ENCODE measurements around the gene PCGF3.

The PCGF3 gene, protein sequence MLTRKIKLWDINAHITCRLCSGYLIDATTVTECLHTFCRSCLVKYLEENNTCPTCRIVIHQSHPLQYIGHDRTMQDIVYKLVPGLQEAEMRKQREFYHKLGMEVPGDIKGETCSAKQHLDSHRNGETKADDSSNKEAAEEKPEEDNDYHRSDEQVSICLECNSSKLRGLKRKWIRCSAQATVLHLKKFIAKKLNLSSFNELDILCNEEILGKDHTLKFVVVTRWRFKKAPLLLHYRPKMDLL

GRCh38 chr4:705278-706082 is at the start of gene PCGF3:
Gene PCGF3, plus strand, starts transcription at chr4:705832. Its CDS starts 27,849 bp downstream, at chr4:733681.
- peak; percentile 56 for DNase-seq

DNA sequence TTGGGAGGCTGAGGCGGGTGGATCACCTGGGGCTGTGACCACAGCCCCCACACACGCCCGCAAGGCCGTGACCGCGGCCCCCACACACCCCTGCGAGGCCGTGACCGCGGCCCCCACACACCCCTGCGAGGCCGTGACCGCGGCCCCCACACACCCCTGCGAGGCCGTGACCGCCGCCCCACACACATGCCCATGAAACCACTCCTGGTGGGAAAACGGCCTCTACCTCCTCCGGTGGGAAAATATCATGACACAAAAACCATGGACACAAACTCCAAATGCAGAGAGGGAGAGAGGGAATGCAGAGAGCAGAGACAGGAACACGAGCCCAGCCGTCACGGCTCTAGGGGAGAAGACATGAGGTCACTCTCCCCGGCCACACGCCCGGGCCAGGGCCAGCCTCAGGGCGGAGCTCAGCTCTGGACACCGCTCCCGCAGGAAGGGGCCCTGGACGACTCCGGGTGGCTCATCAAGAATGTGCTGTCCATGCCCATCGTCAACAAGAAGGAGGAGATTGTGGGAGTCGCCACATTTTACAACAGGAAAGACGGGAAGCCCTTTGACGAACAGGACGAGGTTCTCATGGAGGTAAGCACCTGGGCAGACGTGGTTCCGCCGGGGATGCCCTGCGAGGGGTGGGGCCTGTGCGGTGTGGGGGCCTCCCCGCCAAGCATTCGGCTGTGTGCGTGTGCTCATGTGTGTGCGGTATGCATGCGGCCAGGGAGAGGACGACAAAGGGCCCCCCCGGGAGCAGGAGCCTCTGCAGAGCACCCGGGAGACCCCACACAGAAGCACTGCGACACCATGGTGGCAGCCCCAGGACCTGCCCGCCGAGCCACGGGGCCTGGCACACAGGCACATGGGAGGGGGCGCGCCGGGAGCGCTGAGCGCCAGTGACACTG is 48.9 kb upstream of the PCGF3 start:
- DNase-seq = no peak

- DNase-seq = no peak
Measured at GRCh38 chr4:657338-657833, 48.2 kb upstream of the PCGF3 start.

GRCh38 chr4:657834-658667 is 47.6 kb upstream of the PCGF3 start:
- no peak for DNase-seq

DNA sequence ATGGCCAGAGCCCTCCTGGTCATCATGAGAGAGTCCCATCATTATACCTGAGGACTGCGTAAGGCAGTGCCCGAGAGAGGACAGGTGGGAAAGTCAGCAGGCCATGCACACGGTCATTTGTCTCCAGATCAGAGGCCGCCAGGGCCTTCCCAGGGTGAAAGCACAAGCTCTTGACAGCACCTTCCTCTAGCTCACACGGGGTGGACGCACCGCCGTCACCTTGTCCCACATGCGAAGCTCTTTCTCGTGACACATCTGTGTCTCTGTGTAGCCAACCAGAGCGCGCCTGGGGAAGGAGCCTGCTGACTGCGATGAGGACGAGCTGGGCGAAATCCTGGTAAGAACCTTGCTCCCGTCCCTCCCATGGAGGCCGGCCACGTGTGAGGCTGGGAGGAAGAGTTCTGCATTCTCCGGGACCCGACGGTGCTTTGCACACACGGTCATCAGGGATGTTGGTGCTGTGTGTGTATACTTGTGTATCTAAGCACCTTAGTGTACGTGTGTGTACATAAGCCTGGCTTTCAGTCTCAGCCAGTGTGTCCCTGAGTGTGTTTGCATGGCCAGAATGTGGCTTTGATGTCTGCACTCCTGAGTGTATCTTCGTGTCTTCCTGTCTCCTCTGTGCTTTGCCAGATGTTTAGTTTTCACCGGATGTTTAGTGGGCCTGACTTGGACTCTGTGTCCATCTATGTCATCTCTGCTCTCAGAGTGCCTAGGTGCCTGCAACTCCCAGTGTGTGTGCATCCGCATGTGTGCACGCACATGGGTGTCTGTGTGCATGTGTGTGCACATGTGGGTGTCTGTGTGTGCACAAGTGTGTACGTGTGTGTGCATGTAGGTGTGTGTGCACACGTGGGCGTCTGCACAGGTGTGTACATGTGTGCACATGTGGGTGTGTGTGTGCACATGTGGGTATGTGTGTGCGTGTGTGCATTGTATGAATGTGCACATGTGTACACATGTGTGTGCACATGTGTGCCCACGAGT is 46.7 kb upstream of the PCGF3 start:
- no peak for DNase-seq

DNA sequence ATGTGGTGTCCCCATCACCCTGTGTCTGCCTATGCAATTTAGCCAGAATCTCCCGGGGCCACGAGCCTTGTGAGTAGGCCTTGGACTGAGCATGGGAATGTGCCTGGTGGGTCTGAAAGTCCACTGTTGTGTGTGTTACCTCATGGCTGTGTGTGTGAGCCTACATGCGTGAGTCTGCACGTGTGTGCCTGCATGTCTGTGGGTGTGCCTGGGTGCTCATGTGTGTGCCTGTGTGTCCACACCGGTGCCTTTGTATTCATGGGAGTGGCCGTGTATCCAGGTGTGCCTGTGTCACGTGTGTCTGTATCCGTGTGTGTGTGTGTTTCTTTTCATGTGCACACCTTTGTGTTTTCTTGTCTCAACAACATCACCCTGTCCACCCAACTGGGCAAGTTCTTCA is 45.8 kb upstream of the PCGF3 start:
- no peak for DNase-seq

DNA sequence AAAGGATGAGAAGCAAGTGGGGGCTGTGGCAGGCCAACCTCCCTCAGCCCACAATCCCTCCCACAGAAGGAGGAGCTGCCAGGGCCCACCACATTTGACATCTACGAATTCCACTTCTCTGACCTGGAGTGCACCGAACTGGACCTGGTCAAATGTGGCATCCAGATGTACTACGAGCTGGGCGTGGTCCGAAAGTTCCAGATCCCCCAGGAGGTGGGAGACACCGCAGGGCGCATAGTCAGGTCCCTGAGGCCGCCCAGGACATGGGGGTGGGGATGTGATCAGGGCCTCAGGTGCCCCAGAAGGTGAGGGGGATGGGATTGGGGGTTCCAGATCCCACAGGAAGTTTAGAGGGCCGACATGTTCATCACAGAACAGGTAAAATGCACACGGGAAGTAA is 45.2 kb upstream of the PCGF3 start:
- DNase-seq = no peak

DNA sequence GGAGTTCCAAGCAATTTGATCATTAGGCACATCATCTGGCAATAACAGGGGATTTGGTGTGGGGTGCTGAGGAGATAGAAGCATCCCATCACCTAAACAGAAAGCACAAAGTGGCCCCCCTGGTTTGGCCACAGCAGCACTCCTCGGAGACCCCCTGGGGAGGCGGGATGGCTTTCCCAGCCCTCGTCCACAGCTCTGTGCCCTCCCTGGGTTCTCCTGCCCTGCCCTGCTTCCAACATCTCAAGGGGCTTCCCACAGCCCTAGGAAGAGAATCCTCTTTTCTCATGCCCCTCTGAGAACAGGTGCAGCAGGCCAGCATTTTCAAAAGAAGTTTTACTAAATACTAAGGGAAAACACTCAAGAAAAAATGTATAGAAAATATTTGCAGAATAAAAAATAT is 44.4 kb upstream of the PCGF3 start:
- no peak for DNase-seq

DNA sequence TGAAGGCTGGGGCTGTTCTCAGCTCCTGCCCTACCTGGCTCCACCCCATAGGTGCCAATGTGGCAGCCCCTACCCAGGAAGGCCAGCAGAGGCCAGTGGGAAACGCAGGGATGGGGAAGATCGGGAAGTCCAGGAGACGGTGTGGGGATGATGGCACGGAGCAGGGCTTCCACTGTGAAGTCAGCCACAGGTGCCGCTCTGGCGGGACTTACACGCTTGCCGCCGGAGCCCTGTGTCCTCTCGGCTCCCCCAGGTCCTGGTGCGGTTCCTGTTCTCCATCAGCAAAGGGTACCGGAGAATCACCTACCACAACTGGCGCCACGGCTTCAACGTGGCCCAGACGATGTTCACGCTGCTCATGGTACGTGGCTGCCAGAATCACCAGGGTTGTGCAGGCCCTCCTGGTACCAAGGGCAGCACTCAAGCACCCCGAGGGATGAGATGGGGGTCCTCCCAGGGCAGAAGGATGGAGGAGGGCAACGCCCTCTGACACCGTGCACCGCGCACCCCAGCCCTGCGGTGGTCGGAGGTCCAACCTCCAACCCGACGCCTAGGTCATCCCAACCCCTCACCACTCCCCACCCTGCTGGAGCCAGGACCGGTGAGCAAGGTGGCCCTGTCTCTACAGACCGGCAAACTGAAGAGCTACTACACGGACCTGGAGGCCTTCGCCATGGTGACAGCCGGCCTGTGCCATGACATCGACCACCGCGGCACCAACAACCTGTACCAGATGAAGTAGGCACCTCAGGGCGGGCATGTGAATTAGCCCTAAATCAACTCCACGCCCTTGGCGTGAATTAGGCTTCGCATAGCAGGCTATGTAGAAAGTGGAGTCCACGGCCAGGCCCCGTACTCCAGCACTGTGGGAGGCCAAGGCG is 43.5 kb upstream of the PCGF3 start:
- DNase-seq = no peak

- no peak for DNase-seq
Measured at GRCh38 chr4:663046-663437, 42.6 kb upstream of the PCGF3 start.

- DNase-seq = peak; percentile 38
Measured at GRCh38 chr4:663438-664428, 41.9 kb upstream of the PCGF3 start.

- no peak for DNase-seq
Measured at GRCh38 chr4:664713-665231, 40.9 kb upstream of the PCGF3 start.

DNA sequence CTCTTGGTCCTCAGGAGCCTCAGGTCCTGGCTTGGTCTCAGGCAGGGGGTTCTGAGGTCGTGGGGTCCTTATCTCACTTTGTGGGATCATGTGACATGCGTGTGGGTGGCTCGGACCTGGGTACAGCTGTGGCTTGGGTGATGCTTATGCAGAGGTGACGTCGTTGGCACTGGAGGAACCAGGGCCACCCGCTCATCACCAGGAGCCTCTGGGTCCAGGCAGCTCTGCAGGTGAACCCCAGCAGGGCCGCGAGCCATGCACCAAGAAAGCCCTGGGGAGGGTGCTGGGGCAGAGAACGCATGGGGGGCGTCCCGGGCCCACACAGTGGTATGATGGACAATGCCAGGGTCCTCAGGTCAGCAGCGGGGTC is 40.3 kb upstream of the PCGF3 start:
- DNase-seq = no peak

DNA sequence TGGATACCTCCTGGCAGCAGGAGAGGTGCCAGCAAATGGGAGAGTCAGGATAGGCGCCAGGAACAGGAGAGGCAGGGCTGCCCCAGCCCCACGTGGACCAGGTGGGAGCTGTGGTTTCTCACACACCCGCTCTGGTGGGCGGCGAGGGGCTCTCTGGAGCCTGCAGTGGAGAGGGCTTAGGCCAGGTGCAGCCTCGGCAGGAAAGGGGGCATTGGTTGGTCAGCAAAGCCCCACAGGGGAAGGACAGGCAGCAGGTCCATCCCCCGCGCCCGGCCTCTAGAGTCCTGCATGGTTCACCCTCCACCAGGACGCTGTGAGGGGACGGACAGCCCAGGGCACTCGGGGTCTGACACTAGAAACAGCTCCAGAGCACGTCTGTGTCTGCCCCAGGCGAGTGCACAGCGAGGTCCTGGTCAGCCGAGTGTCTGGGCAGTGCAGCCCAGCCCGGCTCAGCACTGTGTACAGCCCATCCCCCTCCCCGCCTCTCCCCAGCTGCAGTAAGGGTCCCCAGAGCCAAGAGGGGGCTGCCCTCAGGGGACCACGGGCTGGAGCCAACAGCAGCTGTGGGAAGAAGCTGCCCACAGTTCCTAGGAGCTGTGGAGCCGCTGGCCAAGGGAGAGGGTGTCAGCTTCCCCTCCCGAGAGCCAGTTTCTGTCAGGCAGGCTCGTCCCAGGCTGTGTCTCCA is 39.7 kb upstream of the PCGF3 start:
- DNase-seq = no peak

- no peak for DNase-seq
Measured at GRCh38 chr4:666436-666810, 39.2 kb upstream of the PCGF3 start.

GRCh38 chr4:666822-667544 is 38.6 kb upstream of the PCGF3 start:
- no peak for DNase-seq

DNA sequence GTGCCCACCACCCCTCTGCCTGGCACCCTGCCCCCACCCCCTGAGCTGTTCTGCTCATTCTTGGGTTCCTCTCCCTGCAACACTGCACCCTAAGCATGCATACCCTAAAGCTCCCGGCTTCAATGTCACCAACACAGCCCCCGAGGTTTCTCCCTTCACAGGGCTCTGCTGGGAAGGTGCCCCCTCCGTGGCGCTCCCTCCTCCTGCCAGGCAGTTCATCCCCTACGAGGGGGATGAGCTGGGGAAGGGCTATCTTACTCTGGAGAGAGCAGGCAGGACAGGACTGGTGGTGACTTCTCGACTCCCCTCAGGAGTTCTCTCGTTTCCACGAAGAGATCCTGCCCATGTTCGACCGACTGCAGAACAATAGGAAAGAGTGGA is 38.1 kb upstream of the PCGF3 start:
- no peak for DNase-seq

Measured in NCI-H1694 treated with DMSO at 0.1 percent for 48 hours (cell line).